ENCODE results near the gene ZNF362. TPM values are rescaled to one million over a fixed set of nuclear protein-coding genes. Genes with fewer than 3 reads are reported as not detected.

ZNF362 gene
- total RNA-seq, 1 experiment from 2014 or later: 29.5 TPM

DNA sequence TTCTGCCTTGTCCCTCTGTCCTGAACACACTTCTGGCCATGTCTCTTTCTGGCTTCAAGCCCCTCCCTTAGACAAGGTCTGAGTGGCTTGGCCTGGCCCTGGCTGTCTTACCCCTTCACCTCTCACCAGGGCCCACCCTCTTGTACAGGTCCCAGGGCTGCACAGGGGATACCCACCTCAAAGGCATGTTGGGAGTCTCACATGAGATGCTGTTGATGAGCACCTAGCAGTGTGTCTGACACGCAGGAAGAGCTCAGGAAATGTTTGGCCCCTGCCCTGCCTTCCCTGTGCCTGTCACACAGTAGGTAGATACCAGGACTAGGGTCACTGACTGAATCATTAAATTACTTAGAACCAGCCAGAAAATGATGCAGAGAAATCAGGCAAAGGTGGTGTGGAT lies 16.6 kb downstream of the ZNF362 start:
- Mint-ChIP-seq H3K27ac (ENCODE audit: unreplicated experiment) (no peak overlapping the region), H3K9me3 (ENCODE audit: low read depth, unreplicated experiment) (no peaks in the 10 kb centered on the region), H3K27me3 (ENCODE audit: unreplicated experiment) (no peaks in the 10 kb centered on the region), H3K4me3 (ENCODE audit: low read depth, unreplicated experiment) (no peak overlapping the region), H3K4me1 (ENCODE audit: low read depth, unreplicated experiment) (no peaks in the 10 kb centered on the region), H3K36me3 (ENCODE audit: insufficient read depth, unreplicated experiment) (peaks cover 6% of the 10 kb centered on the region)
- DNase-seq: no peak
- intact Hi-C loops (cut with micrococcal nuclease; ENCODE audit: unreplicated experiment): no loop called here
- CTCF ChIA-PET: no interaction called here
- BruUV-seq (replicated peaks): no TSS peak
- TF ChIP-seq, protein P1, sequence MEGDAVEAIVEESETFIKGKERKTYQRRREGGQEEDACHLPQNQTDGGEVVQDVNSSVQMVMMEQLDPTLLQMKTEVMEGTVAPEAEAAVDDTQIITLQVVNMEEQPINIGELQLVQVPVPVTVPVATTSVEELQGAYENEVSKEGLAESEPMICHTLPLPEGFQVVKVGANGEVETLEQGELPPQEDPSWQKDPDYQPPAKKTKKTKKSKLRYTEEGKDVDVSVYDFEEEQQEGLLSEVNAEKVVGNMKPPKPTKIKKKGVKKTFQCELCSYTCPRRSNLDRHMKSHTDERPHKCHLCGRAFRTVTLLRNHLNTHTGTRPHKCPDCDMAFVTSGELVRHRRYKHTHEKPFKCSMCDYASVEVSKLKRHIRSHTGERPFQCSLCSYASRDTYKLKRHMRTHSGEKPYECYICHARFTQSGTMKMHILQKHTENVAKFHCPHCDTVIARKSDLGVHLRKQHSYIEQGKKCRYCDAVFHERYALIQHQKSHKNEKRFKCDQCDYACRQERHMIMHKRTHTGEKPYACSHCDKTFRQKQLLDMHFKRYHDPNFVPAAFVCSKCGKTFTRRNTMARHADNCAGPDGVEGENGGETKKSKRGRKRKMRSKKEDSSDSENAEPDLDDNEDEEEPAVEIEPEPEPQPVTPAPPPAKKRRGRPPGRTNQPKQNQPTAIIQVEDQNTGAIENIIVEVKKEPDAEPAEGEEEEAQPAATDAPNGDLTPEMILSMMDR (IDR thresholded peaks at IDR 0.05; ENCODE audit: unreplicated experiment): no peak

DNA sequence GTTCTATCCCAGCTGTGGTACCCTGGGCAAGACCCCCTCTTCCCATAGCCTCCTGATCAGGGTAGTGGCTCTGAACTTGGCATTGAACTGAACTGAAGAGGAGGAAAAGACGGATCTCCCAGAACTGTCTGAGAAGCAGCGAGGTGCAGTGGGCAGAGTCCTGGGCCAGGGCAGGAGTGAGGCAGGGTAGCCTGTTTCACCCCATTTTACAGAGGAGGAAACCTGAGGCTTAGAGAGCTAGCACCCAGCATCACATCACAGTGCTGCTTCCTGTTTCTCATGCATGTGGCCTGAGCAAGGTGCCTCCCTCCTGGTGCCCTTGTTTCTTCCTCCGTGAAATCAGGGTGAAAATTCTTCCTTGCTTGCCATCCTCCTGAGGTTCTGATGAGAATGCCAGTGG lies 17.1 kb downstream of the ZNF362 start:
- H3K36me3 Mint-ChIP-seq (ENCODE audit: insufficient read depth, unreplicated experiment): peaks cover 6% of the 10 kb centered on the region
- CTCF ChIA-PET: no interaction called here
- no peak for DNase-seq

DNA sequence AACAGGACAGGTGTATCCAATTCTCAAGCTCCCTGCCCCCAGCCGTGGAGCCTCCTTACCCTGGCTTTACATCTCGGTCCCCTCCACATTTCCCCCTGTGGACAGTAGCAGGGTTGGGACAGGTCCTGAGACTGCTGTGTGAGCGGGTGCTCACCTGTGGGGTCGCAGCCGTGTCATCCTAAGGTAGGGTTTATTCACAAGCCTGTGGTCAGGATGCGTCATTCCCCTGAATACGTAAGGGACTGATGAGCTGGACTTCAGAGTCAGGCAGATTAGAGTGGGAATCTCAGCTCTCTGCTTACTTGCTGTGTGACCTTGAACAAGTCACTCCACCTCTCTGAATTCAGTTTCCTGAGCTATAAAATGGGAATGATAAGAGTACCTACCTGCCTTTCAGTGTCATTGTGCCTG lies 17.7 kb downstream of the ZNF362 start:
- CTCF ChIA-PET: no interaction called here
- TF ChIP-seq, protein P1 (IDR thresholded peaks at IDR 0.05; ENCODE audit: unreplicated experiment): no peak
- BruUV-seq (replicated peaks): no TSS peak
- intact Hi-C loops (cut with micrococcal nuclease; ENCODE audit: unreplicated experiment): no loop called here
- no peak for DNase-seq
- Mint-ChIP-seq H3K4me1 (ENCODE audit: low read depth, unreplicated experiment) (no peaks in the 10 kb centered on the region), H3K4me3 (ENCODE audit: low read depth, unreplicated experiment) (no peak overlapping the region), H3K27me3 (ENCODE audit: unreplicated experiment) (no peaks in the 10 kb centered on the region), H3K27ac (ENCODE audit: unreplicated experiment) (no peak overlapping the region), H3K9me3 (ENCODE audit: low read depth, unreplicated experiment) (no peaks in the 10 kb centered on the region), H3K36me3 (ENCODE audit: insufficient read depth, unreplicated experiment) (peaks cover 6% of the 10 kb centered on the region)

More for the DNA sequence above, 17.1 kb downstream of the ZNF362 start:
- H3K4me1 Mint-ChIP-seq (ENCODE audit: low read depth, unreplicated experiment): no peaks in the 10 kb centered on the region
- BruUV-seq (replicated peaks): no TSS peak
- intact Hi-C loops (cut with micrococcal nuclease; ENCODE audit: unreplicated experiment): no loop called here
- H3K27ac Mint-ChIP-seq (ENCODE audit: unreplicated experiment): no peak overlapping the region
- H3K27me3 Mint-ChIP-seq (ENCODE audit: unreplicated experiment): no peaks in the 10 kb centered on the region
- no peaks in the 10 kb centered on the region for H3K9me3 Mint-ChIP-seq (ENCODE audit: low read depth, unreplicated experiment)
- TF ChIP-seq, protein P1 (IDR thresholded peaks at IDR 0.05; ENCODE audit: unreplicated experiment): no peak
- no peak overlapping the region for H3K4me3 Mint-ChIP-seq (ENCODE audit: low read depth, unreplicated experiment)

DNA sequence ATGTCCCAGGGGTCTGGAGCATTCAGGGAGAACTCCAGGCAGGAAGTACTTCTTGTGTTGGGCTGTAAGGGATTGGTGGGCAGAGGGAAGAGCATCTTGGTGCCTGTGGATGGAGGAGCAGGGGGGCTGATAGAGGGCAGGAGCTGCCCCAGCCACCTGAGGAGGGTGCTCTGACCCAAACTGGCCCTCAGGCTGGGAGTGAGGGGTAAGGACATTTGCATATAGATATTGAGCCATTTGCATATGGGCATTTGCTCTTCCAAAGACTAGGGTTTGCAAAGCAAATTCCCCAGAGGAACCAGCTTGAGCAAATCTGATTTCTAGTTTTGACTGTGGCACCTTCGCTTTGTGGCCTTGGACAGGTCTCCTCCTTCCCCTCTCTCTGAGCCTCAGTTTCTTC lies 18.2 kb downstream of the ZNF362 start:
- H3K4me3 Mint-ChIP-seq (ENCODE audit: low read depth, unreplicated experiment): no peak overlapping the region
- CTCF ChIA-PET: no interaction called here

More for the DNA sequence above, 18.2 kb downstream of the ZNF362 start:
- no peak overlapping the region for H3K27ac Mint-ChIP-seq (ENCODE audit: unreplicated experiment)
- H3K4me1 Mint-ChIP-seq (ENCODE audit: low read depth, unreplicated experiment): no peaks in the 10 kb centered on the region
- H3K27me3 Mint-ChIP-seq (ENCODE audit: unreplicated experiment): no peaks in the 10 kb centered on the region
- intact Hi-C loops (cut with micrococcal nuclease; ENCODE audit: unreplicated experiment): no loop called here
- TF ChIP-seq, protein P1 (IDR thresholded peaks at IDR 0.05; ENCODE audit: unreplicated experiment): no peak
- DNase-seq: no peak
- BruUV-seq (replicated peaks): no TSS peak
- H3K9me3 Mint-ChIP-seq (ENCODE audit: low read depth, unreplicated experiment): no peaks in the 10 kb centered on the region
- H3K36me3 Mint-ChIP-seq (ENCODE audit: insufficient read depth, unreplicated experiment): peaks cover 6% of the 10 kb centered on the region
